PC-9 (cell line): ENCODE results near the gene TSC22D3. TPM values are rescaled to one million over a fixed set of nuclear protein-coding genes. Genes with fewer than 3 reads are reported as not detected.

Experiments used
- BruUV-seq: library from RNA; stranded (reverse); fragments of 400-500 nt; replicated peaks from 2 replicates; lab custom pipeline; 2021; lab: Mats Ljungman, UMichigan
- CTCF ChIA-PET: fragments of 300-600 bp; sonication (Branson Sonifier 250); formaldehyde crosslinking; loops from one replicate; lab custom pipeline; 2022; ENCODE audit warnings: antibody characterized with exemption; lab: Charles Lee
- POLR2A ChIA-PET: fragments of 300-600 bp; sonication (Branson Sonifier 250); formaldehyde crosslinking; loops from one replicate; lab custom pipeline; 2022; ENCODE audit warnings: antibody characterized with exemption; ENCODE audit not compliant: unreplicated experiment; lab: Charles Lee
- DNase-seq, 2 experiments: peaks; one replicate each; pipeline versions ENCODE4 v3.0.0 to v3.0.0-alpha.2; 2015 to 2022; ENCODE audit warnings: mixed read lengths in 1 of 2
- H2AFZ ChIP-seq: fragments of 200-600 bp; sonication (generic); 2 replicates; pipeline ENCODE4 v1.8.1; 2017; ENCODE audit warnings: antibody characterized with exemption
- H3F3A ChIP-seq: fragments of 200-600 bp; sonication (generic); 2 replicates; pipeline ENCODE4 v1.8.1; 2017; ENCODE audit warnings: antibody characterized with exemption, mild to moderate bottlenecking, low read depth; ENCODE audit not compliant: insufficient read depth
- H3K27ac ChIP-seq: fragments of 200-600 bp; sonication (generic); 2 replicates; pipeline ENCODE4 v1.6.1; 2016; ENCODE audit warnings: mixed run types
- H3K27me3 ChIP-seq: fragments of 200-600 bp; sonication (generic); 2 replicates; pipeline ENCODE4 v1.6.1; 2016; ENCODE audit warnings: low read depth, mixed run types; ENCODE audit not compliant: insufficient read depth
- H3K36me3 ChIP-seq: fragments of 200-600 bp; sonication (generic); 2 replicates; pipeline ENCODE4 v1.6.1; 2016; ENCODE audit warnings: low read depth, mixed run types
- H3K4me1 ChIP-seq: fragments of 200-600 bp; sonication (generic); replicated peaks from 2 replicates; pipeline ENCODE4 v1.6.1; 2016; ENCODE audit warnings: mixed run types; ENCODE audit not compliant: insufficient read depth
- H3K4me2 ChIP-seq: fragments of 200-600 bp; sonication (generic); 2 replicates; pipeline ENCODE4 v1.6.1; 2017; ENCODE audit warnings: mixed run types
- H3K4me3 ChIP-seq: fragments of 200-600 bp; sonication (generic); 2 replicates; pipeline ENCODE4 v1.6.1; 2016; ENCODE audit warnings: mixed run types
- H3K79me2 ChIP-seq: fragments of 200-600 bp; sonication (generic); 2 replicates; pipeline ENCODE4 v1.6.1; 2017; ENCODE audit warnings: low read depth, mixed run types
- H3K9me2 ChIP-seq: fragments of 200-600 bp; sonication (generic); 2 replicates; pipeline ENCODE4 v1.8.1; 2017; ENCODE audit warnings: mild to moderate bottlenecking; ENCODE audit not compliant: insufficient read depth
- H3K9me3 ChIP-seq: fragments of 200-600 bp; sonication (generic); 2 replicates; pipeline ENCODE4 v1.8.1; 2016; ENCODE audit warnings: low read depth; ENCODE audit not compliant: insufficient read depth
- H4K20me1 ChIP-seq: fragments of 200-600 bp; sonication (generic); 2 replicates; pipeline ENCODE4 v1.8.1; 2017; ENCODE audit not compliant: insufficient read depth
- EZH2 ChIP-seq: fragments of 200-600 bp; sonication (generic); IDR thresholded peaks from 2 replicates; pipeline ENCODE4 v1.8.0; 2017; ENCODE audit warnings: antibody characterized with exemption, low read depth
- intact Hi-C: fragments of 100-400 bp; cut with micrococcal nuclease; formaldehyde crosslinking; loops from one replicate; pipeline ENCODE4 v1.10.0; 2022; ENCODE audit not compliant: unreplicated experiment
- total RNA-seq: library from RNA; stranded (reverse); gene quantifications from 2 replicates; pipeline ENCODE4 v1.2.3, GENCODE V29; 2021
- TF ChIP-seq, protein P1 (sequence below): fragments of 200-600 bp; sonication (generic); conservative IDR thresholded peaks from 2 replicates; pipeline ENCODE4 v1.6.1; 2017; ENCODE audit warnings: mixed run types, antibody characterized with exemption, mild to moderate bottlenecking, moderate library complexity

Gene TSC22D3
- total RNA-seq, 1 experiment from 2014 or later = 43.9 TPM

- CTCF ChIA-PET = no interaction called here
- no peak for TF ChIP-seq EZH2
- TF ChIP-seq, protein P1, sequence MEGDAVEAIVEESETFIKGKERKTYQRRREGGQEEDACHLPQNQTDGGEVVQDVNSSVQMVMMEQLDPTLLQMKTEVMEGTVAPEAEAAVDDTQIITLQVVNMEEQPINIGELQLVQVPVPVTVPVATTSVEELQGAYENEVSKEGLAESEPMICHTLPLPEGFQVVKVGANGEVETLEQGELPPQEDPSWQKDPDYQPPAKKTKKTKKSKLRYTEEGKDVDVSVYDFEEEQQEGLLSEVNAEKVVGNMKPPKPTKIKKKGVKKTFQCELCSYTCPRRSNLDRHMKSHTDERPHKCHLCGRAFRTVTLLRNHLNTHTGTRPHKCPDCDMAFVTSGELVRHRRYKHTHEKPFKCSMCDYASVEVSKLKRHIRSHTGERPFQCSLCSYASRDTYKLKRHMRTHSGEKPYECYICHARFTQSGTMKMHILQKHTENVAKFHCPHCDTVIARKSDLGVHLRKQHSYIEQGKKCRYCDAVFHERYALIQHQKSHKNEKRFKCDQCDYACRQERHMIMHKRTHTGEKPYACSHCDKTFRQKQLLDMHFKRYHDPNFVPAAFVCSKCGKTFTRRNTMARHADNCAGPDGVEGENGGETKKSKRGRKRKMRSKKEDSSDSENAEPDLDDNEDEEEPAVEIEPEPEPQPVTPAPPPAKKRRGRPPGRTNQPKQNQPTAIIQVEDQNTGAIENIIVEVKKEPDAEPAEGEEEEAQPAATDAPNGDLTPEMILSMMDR = no peak
- Histone ChIP-seq H3K4me2 (peak overlapping the region; percentile 72), H3K9me3 (no peaks in the 10 kb centered on the region), H3F3A (peaks cover 8% of the 10 kb centered on the region; the same call in 1 of the 2 replicates), H3K27me3 (no peaks in the 10 kb centered on the region), H3K4me3 (peak overlapping the region; percentile 30; the same call in 1 of the 2 replicates), H3K4me1 (peaks cover 37% of the 10 kb centered on the region), H2AFZ (no peak overlapping the region), H3K27ac (peak overlapping the region; percentile 58), H3K9me2 (no peaks in the 10 kb centered on the region), H3K36me3 (no peaks in the 10 kb centered on the region), H3K79me2 (no peaks in the 10 kb centered on the region), H4K20me1 (no peaks in the 10 kb centered on the region)
- BruUV-seq = no TSS peak
- POLR2A ChIA-PET = no interaction called here
- no peak for DNase-seq
- intact Hi-C loops = loop anchor here (1.0 kb wide), 1 partner anchor 10 kb away; no protein-coding TSS in a partner anchor
Observed at GRCh38 chrX:107742700-107743191, 32.8 kb downstream of the TSC22D3 start.

DNA sequence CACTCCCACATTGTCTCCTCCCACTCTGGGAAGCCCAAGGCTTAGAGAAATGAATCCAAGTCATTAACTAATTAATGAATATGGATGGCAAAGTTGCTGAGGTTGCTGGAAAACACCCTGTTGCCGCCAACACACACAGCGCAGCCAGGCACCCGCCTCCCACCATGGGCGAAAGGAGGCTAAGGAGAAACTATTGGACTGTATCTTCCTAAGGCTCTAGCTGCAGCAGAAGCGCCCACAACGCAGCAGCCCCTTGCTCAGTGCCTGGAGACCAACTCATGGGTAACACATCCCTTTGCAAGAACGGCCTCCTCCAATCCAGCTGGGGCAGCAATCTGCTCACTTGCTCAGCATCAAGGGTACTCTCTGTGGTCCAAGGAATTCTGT lies 34.2 kb downstream of the TSC22D3 start:
- Histone ChIP-seq H3K4me2 (peak overlapping the region; percentile 72; the same call in 1 of the 2 replicates), H3K9me3 (no peaks in the 10 kb centered on the region), H3K27ac (peak overlapping the region; percentile 58; the same call in 1 of the 2 replicates), H2AFZ (no peak overlapping the region), H3K27me3 (no peaks in the 10 kb centered on the region), H3K79me2 (no peaks in the 10 kb centered on the region), H4K20me1 (no peaks in the 10 kb centered on the region), H3K4me1 (peaks cover 38% of the 10 kb centered on the region), H3K9me2 (no peaks in the 10 kb centered on the region), H3K36me3 (no peaks in the 10 kb centered on the region), H3K4me3 (no peak overlapping the region; the same call in 1 of the 2 replicates), H3F3A (peaks cover 18% of the 10 kb centered on the region; the same call in 1 of the 2 replicates)
- no TSS peak for BruUV-seq
- ChIA-PET CTCF (interaction anchor here (1.0 kb wide), 1 partner anchor 34 kb away, joined by 5 read pairs; the partner anchor contains the start of gene TSC22D3), POLR2A (interaction anchor here (0.6 to 0.9 kb wide), 3 partner anchors 10 to 32 kb away, joined by 6 to 20 read pairs (median 8); no protein-coding TSS in a partner anchor)
- TF ChIP-seq, protein P1 = no peak
- no peak for TF ChIP-seq EZH2
- intact Hi-C loops = no loop called here
- DNase-seq = no peak

- POLR2A ChIA-PET = no interaction called here
- no peak overlapping the region for H2AFZ ChIP-seq
- intact Hi-C loops = no loop called here
- H3K9me3 ChIP-seq = no peaks in the 10 kb centered on the region
- no peaks in the 10 kb centered on the region for H4K20me1 ChIP-seq
- H3K9me2 ChIP-seq = no peaks in the 10 kb centered on the region
- TF ChIP-seq, protein P1 = no peak
- TF ChIP-seq EZH2 = no peak
- CTCF ChIA-PET = no interaction called here
- no peaks in the 10 kb centered on the region for H3K79me2 ChIP-seq
- BruUV-seq = no TSS peak
- no peak for DNase-seq
- H3K4me2 ChIP-seq = no peak overlapping the region
- peaks cover 18% of the 10 kb centered on the region; the same call in 1 of the 2 replicates for H3F3A ChIP-seq
- peaks cover 44% of the 10 kb centered on the region for H3K4me1 ChIP-seq
- no peaks in the 10 kb centered on the region for H3K36me3 ChIP-seq
- H3K27ac ChIP-seq = no peak overlapping the region
- H3K27me3 ChIP-seq = no peaks in the 10 kb centered on the region
- H3K4me3 ChIP-seq = no peak overlapping the region
Observed at GRCh38 chrX:107739541-107739940, 36.0 kb downstream of the TSC22D3 start.
